ENCODE results near the gene BLVRB. TPM values are rescaled to one million over a fixed set of nuclear protein-coding genes. Genes with fewer than 3 reads are reported as not detected.
A peak's percentile ranks its signal among the peaks of the same experiment; 100 is the strongest.

BLVRB gene
- total RNA-seq, 2 experiments from 2014 or later, result 4.3 to 5.2 TPM

DNA sequence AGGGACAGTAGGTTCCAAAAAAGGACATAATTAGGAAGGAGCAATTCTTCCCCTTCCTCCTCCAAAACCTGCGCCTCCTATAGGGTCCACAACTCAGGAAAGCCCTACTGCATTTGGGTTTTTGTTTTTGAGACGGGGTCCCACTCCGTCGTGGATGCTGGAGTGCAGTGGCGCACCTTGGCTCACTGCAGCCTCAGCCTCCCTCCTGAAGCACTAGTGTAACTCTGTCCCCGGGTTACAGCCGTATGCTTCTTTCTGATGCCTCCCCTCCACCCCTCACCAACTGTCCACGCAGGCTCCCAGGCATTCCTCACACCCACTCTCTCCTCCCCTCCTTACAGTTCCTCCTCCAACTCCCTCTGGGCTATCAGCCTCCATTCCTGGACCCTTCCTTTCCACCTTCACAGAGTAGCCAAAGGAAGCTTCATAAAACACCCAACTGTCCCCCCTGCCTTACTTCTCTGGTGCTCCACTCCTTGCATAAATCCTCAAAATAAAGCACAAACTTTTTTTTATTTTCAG lies 19.2 kb downstream of the BLVRB start:
- ATAC-seq (ENCODE audit: poor library complexity) (no peak), DNase-seq (no peak)
- H3K27ac ChIP-seq (ENCODE audit: low read depth in 1 of 2, low read length in 2 of 2), result no peak overlapping the region
- Mint-ChIP-seq H3K27me3 (no peaks in the 10 kb centered on the region), H3K27ac (no peak overlapping the region), H3K9me3 (no peaks in the 10 kb centered on the region), H3K36me3 (ENCODE audit: low read depth) (peaks cover 23% of the 10 kb centered on the region), H3K4me1 (ENCODE audit: low read depth) (peaks cover 18% of the 10 kb centered on the region), H3K4me3 (peak overlapping the region; percentile 74)
- peaks cover 18% of the 10 kb centered on the region for H3K4me1 ChIP-seq (ENCODE audit: insufficient read depth, low read length)
- intact Hi-C loops (cut with DNase I, micrococcal nuclease), result loop anchor here (1.0 to 10.0 kb wide), 6 partner anchors 17 to 622 kb away; partner anchors contain the start of genes AKT2 (in 1 of the 2) and SHKBP1 (in 1 of the 2)
- no peak overlapping the region for H3K4me3 ChIP-seq (ENCODE audit: low read length)
- POLR2A ChIA-PET, result no interaction called here
- no peaks in the 10 kb centered on the region for H3K27me3 ChIP-seq (ENCODE audit: control insufficient read depth in 1 of 2, insufficient read depth in 2 of 2, low read length in 2 of 2)
- CTCF ChIA-PET, result interaction anchor here (1.7 kb wide), 1 partner anchor 26 kb away, joined by 4 read pairs; no protein-coding TSS in a partner anchor
- peaks cover 7% of the 10 kb centered on the region for H3K36me3 ChIP-seq (ENCODE audit: insufficient read depth, low read length)
- no peaks in the 10 kb centered on the region for H3K9me3 ChIP-seq (ENCODE audit: control insufficient read depth in 1 of 2, insufficient read depth in 1 of 2, low read length in 2 of 2)
- TF ChIP-seq, protein P1, sequence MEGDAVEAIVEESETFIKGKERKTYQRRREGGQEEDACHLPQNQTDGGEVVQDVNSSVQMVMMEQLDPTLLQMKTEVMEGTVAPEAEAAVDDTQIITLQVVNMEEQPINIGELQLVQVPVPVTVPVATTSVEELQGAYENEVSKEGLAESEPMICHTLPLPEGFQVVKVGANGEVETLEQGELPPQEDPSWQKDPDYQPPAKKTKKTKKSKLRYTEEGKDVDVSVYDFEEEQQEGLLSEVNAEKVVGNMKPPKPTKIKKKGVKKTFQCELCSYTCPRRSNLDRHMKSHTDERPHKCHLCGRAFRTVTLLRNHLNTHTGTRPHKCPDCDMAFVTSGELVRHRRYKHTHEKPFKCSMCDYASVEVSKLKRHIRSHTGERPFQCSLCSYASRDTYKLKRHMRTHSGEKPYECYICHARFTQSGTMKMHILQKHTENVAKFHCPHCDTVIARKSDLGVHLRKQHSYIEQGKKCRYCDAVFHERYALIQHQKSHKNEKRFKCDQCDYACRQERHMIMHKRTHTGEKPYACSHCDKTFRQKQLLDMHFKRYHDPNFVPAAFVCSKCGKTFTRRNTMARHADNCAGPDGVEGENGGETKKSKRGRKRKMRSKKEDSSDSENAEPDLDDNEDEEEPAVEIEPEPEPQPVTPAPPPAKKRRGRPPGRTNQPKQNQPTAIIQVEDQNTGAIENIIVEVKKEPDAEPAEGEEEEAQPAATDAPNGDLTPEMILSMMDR (IDR thresholded peaks at IDR 0.05), result no peak

DNA sequence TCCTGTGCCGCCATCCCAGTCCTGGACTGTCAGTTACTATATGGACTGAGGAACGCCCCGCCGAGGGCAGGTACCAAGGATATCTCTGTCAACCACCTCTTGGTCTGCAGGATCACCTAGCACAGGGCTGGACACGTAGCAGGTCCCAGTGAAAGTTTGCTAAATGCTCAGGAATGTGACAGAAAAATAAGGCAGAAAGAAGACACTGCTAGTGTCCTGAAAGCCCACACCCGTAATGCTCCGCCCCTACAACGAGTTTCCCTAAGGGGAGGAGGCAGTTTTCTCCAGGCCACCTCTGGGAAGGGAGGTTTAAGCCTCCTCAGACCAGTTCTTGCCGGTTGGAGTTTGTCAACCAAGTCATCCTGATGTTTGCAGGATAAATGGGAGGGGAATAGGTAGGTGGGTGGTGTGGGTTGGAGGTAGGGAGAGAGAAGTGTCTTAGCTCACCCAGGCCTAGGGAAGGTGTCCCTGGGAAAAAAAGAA lies 19.7 kb downstream of the BLVRB start:
- ATAC-seq (ENCODE audit: poor library complexity) (no peak), DNase-seq (no peak)
- Histone ChIP-seq H3K27me3 (ENCODE audit: control insufficient read depth in 1 of 2, insufficient read depth in 2 of 2, low read length in 2 of 2) (no peaks in the 10 kb centered on the region), H3K36me3 (ENCODE audit: insufficient read depth, low read length) (peaks cover 12% of the 10 kb centered on the region), H3K4me1 (ENCODE audit: insufficient read depth, low read length) (peaks cover 18% of the 10 kb centered on the region), H3K27ac (ENCODE audit: low read depth in 1 of 2, low read length in 2 of 2) (no peak overlapping the region), H3K4me3 (ENCODE audit: low read length) (no peak overlapping the region), H3K9me3 (ENCODE audit: control insufficient read depth in 1 of 2, insufficient read depth in 1 of 2, low read length in 2 of 2) (no peaks in the 10 kb centered on the region)
- intact Hi-C loops (cut with DNase I, micrococcal nuclease), result loop anchor here (1.0 to 10.0 kb wide), 6 partner anchors 17 to 621 kb away; partner anchors contain the start of genes AKT2 (in 1 of the 2) and SHKBP1 (in 1 of the 2)
- no peak overlapping the region for H3K27ac Mint-ChIP-seq
- peaks cover 18% of the 10 kb centered on the region for H3K4me1 Mint-ChIP-seq (ENCODE audit: low read depth)
- ChIA-PET POLR2A (interaction anchor here (3.7 kb wide), 1 partner anchor 24 kb away, joined by 71 read pairs; no protein-coding TSS in a partner anchor), CTCF (interaction anchor here (1.5 kb wide), 1 partner anchor 19 kb away, joined by 5 read pairs; the partner anchor contains the start of gene BLVRB)
- peak overlapping the region; percentile 81 for H3K4me3 Mint-ChIP-seq
- no peaks in the 10 kb centered on the region for H3K27me3 Mint-ChIP-seq
- peaks cover 28% of the 10 kb centered on the region for H3K36me3 Mint-ChIP-seq (ENCODE audit: low read depth)
- TF ChIP-seq, protein P1 (IDR thresholded peaks at IDR 0.05), result no peak
- no peaks in the 10 kb centered on the region for H3K9me3 Mint-ChIP-seq

DNA sequence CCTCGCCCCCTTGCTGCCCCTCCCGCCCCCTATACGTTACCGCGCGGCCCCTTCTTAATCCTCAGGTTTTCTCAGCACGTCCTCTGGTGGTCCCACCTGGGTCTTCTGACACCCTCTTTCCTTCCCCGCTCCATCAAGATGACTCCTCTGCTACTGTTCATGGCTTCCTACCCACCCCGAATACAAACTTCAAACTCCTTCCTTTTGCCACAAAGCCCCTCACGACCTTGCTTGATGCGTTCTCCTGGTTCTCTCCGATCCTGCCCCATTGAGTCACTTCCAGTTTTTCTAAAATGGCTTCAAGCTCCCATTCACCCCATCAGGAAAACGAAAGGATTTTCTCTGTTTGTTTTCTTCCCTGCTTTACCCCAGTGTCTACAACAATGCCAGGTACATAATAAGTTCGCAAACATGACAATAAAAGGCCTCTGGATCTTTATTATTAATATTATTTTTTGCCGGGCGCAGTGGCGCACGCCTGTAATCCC lies 20.7 kb downstream of the BLVRB start:
- Histone ChIP-seq H3K27me3 (ENCODE audit: control insufficient read depth in 1 of 2, insufficient read depth in 2 of 2, low read length in 2 of 2) (no peaks in the 10 kb centered on the region), H3K36me3 (ENCODE audit: insufficient read depth, low read length) (peaks cover 21% of the 10 kb centered on the region), H3K4me1 (ENCODE audit: insufficient read depth, low read length) (peaks cover 18% of the 10 kb centered on the region), H3K9me3 (ENCODE audit: control insufficient read depth in 1 of 2, insufficient read depth in 1 of 2, low read length in 2 of 2) (no peaks in the 10 kb centered on the region), H3K27ac (ENCODE audit: low read depth in 1 of 2, low read length in 2 of 2) (peak overlapping the region in 1 of 2 donors; percentile 47), H3K4me3 (ENCODE audit: low read length) (peak overlapping the region; percentile 75)
- Mint-ChIP-seq H3K4me1 (ENCODE audit: low read depth) (peaks cover 18% of the 10 kb centered on the region), H3K36me3 (ENCODE audit: low read depth) (peaks cover 29% of the 10 kb centered on the region), H3K27ac (peak overlapping the region; percentile 86), H3K4me3 (peak overlapping the region; percentile 96), H3K27me3 (no peaks in the 10 kb centered on the region), H3K9me3 (no peaks in the 10 kb centered on the region)
- CTCF ChIA-PET, result interaction anchor here (0.7 to 4.2 kb wide), 3 partner anchors 20 to 42 kb away, joined by 3 to 32 read pairs (median 5); partner anchors contain the start of gene BLVRB
- POLR2A ChIA-PET, result interaction anchor here (2.9 to 4.6 kb wide), 4 partner anchors 18 to 41 kb away, joined by 15 to 71 read pairs (median 49); partner anchors contain the start of genes BLVRB and SERTAD1
- intact Hi-C loops (cut with DNase I, micrococcal nuclease), result loop anchor here (1.0 to 10.0 kb wide), 10 partner anchors 20 to 620 kb away; partner anchors contain the start of genes AKT2 (in 1 of the 2), BLVRB (in 1 of the 2), C19orf47 (in 1 of the 2) and PLD3 (in 1 of the 2)
- DNase-seq, result no peak
- TF ChIP-seq, protein P1 (IDR thresholded peaks at IDR 0.05), result no peak
- ATAC-seq (ENCODE audit: poor library complexity), result no peak

All from CD4-positive, alpha-beta T cell (primary cell).